EH (cell line): ENCODE results near the gene MPST.

Experiments
- DNase-seq: peaks from one replicate; pipeline ENCODE4 v3.0.0-alpha.2; 2015; ENCODE audit warnings: low read depth

The MPST gene

DNA sequence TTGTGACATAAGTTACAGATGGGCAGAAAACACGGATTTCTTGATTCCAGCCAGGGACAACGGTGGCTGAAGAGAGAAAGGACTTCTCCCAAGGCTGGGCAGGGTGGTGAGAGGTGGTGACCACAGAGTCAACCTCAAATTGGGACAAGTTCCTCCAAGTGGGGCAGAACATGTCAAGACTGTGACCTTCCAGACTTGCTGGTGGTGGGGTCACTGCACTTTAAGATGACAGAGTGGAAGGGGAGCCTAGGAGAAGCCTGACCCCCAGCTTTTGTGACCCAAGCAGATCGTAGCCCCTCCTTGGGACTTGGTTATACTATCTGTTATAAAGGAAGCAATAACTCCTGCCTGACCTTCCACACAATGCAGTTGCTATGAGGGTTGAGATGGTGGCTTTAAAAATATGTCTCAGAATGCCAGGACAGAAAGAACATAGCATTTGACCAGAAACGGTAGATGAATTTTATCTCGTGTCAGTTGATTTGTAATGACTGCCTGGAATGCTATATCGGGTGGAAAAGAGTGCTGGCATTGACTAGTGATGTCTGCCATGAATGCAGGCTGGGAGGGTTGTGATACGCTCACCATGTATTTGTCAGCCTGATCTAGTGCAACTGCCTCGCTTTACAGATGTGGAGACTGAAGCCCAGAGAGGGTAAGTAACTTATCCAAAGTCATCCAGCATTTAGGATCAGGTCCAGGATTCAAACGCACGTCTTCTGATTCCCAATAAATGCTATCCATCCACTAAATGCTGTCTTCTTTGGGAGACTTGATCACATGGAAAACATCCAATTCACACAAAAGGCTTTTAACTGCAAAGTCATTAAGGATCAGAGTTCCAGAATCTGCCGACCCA lies 18.6 kb upstream of the MPST start:
- DNase-seq: no peak

DNA sequence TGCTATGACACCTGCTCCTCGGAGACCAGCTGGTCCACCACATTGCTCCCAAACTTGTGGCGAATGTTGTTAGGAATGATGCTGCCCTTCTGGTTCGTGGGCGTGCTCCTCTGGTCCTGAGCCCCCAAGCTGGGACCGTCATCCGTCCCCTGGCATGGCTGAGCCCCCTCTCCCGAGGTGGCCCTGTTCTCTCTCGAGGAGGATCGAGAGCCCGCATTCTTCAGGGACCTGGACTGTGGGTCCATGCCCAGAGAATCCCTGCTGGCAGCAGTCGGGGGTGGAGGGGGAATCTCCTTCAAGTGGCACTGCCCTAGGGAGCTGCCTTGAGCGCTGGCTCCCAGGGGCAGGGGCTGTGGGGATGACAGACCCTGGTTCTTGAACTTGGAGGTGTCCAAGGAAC lies 17.7 kb upstream of the MPST start:
- DNase-seq: no peak

DNA sequence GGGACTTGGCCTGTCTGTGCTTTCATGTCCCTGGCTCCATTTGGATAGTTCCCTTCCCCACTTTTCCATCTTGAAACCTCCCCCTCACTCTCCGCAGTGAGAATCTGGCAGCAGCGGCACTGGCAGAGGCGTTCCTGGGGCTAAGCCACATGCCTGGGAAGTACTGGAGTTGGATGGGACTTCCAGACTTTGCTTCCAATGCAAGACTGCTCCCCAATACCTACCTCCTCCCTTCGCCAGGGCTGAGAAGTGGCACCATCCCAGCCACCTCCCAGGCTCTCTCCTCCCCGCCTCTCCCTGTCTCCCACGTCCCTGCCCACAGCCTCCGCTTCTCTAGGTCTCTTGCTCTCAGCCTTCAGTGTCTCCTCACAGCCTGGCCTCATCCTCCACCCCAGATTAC lies 16.9 kb upstream of the MPST start:
- DNase-seq: no peak

DNA sequence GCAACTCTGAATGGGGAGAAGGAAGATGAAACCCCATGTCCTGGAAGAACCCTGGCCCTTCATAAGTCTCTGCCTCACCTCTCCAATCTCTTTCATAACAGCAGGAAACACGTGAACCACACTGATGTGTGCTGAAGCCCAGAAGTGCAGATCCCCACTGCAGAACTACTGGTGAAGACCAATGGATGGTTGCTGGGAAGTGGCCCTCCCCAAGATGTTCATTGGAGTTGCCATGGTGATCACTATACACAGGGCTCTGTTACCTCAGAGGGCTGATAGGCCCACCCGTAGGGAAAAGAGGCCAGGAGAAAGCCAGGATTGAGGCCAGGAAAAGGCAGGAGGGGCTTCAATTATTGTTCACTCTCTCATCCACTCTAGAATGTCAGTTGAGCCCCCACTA lies 11.9 kb upstream of the MPST start:
- DNase-seq: no peak

DNA sequence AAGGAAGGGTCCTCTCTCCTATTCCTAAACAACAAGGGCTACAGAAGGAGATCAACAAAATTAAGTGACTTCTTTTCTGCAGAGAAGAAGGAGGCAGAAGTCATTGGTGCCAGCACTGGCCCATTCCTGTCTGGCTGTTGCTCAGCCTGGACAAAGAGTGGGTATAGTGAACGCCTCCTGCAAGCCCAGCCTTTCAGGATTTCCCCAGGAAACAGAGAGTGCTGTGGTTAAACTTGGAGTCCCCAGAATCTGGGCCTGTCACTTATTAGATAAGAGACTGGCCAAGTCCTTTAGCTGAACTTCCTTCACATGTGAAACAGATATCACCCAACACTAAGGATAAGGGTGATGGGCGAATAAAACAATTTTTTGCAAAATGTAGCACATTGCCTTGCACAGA lies 11.2 kb upstream of the MPST start:
- no peak for DNase-seq

DNA sequence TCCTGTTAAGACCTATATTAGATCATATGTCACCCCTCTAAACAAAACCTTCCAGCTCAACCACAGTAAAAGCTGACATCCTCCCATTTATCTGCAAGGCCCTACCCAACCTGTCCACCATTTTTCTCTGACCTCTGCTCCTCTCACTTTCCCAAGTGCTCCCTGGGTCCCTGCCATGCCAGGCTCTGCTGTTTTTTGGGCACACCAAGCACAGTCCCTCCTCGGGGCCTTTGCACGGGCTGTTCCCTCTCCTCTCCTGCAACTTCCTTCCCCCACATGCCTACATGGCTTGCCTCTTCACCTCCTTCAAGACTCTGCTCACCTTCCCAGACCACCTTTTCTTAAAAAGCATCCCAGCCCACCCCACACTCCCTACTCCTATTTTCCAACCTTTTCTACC lies 10.1 kb upstream of the MPST start:
- DNase-seq: no peak

DNA sequence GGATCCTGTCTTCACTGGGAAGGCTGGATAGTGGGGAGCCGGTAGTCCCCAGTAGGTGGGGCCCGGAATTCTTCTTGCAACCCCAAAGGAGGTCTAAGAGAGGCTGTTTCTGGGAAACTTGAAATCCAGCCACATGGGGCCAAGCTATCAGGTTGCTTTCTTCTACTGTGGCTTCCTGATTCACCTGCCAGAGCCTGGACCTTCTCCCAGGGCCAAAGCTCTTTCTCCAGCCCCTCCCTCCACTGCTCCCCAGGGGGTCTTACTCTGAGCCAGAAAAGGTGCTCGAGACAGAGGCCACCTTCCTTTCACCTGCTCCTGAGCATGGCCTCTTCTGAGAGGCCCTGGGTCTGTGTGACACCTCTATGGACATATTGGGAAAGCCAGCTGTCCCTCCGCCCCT lies 9.4 kb upstream of the MPST start:
- no peak for DNase-seq

DNA sequence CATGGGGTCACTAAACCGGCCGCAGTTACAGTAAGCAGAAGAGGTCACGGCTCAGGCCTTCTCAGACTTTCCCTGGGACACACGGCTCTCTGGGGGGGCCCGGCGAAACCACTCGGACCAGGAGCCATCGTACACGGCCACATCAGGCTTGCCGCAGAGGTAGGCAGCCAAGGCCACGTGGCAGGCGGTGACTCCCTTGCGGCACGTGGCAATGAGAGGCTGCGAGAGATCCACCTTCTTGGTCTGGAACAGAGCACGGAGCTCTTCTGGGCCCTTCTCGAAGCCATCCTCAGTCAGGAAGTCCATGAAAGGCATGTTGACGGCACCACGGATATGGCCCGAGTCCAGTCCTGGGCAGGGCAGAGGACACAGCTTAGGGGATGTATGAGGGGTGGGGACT lies 8.6 kb upstream of the MPST start:
- DNase-seq: no peak

DNA sequence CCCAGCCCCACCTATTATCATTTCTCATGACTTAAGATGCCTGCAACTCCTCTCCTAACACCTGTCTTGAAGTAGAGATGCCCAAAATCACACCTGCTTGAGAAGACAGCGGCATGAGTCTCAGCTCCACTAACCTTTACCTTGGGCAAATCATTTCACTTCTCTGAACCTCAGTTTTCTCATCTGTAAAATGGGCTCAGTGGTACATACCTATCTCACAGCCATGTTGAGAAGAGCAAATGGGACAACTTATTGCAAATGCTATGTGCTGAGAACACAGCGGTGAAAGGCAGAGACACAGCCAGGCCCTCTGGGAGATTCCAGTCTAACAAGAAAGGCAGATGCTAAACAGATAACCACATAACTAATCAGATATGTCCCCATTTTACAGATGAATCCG lies 8.1 kb upstream of the MPST start:
- no peak for DNase-seq

DNA sequence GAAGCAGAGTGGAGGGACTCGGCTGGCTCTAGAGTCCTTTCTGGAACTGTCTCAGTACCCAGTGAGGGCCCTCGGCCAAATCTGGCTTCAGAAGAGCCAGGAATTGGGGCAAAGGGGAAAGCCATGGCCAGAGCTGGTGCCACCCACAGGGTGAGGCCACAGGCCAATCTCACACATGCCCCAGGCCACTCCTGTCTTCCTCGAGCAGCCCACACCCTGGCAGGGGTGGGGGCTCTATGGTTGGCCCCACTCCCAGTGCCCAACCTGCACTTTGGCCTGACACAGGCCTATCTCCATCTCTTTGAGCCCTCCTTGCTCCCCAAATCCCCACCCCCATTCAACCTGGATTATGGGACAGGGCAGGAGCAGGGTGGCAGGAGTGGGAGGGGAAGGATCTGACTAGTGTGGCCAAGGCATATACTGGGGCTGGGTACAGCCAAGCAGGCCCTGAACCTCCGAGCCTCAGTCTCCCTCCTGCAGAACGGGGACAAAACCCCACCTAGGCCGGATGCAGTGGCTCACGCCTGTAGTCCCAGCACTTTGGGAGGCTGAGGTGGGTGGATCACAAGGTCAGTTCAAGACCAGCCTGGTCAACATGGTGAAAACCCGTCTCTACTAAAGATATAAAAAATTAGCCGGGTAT lies 7.2 kb upstream of the MPST start:
- no peak for DNase-seq

DNA sequence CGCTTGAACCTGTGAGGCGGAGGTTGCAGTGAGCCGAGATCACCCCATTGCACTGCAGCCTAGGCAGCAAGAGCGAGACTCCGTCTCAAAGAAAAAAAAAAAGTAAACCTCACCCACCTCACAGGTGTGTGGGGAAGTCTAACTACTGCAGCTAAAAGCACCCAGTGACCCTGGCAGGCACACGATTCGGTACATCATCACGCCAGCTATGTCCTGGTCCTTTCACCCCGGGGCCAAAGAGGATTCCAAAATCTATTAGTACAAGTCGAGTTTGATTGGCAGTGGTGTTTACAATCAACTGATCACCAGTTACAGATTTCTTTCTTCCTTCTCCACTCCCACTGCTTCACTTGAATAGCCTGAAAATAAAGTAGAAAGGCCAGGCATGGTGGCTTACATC lies 6.6 kb upstream of the MPST start:
- no peak for DNase-seq

DNA sequence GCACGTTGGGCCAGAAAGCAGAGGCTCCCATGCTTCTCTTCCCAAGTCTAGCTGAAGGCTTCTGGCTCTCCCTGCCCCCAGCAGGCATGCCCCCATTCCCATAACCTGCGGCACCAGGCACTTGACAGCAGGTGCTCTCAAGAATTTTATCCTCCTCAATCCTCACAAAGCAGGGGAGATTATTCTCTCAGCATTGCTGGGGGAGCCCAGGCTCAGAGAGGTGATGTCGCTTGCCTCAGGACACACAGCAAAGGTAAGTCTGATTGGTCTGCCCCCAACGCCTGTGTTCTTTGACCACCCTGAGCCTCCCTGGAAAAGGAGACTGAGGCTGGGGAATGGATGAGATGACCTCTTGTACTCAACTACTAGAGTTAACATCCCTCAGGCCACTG lies 5.1 kb upstream of the MPST start:
- DNase-seq: no peak

DNA sequence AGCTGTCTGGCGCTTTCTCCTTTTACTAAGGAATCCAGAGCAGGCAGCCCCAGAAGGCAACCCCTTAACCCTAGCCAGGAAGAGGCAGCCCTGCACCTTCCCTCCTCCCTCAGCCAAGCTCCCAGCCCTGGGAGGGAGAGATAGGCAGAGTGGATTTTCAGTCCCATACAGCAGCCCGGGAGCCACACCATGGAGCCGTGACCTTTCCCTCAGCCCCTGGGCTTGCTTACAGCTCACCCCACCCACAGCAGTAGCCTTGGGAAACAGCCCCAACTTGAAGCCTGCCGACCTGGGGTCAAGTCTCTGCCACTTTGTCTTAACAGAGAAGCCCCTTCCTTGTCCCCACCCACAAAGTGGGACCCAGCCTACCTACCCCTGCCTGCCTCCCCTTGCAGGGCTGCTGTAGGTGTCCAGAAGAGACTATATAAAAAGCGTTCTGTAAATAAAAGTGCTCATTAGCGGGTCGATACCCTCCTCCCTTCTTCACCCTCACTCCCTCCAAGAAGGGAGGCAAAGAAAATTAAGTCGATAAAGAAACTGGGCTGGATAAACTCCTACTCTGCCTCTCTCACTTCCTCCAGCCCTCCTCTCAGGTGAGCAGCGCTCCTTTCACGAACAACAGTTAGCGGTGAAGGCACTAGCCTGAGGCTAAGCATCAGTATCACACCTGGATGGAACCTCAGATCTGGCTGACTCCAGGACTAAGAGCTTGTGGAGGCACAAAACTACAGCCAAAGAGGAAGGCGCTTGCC lies 4.5 kb upstream of the MPST start:
- no peak for DNase-seq

DNA sequence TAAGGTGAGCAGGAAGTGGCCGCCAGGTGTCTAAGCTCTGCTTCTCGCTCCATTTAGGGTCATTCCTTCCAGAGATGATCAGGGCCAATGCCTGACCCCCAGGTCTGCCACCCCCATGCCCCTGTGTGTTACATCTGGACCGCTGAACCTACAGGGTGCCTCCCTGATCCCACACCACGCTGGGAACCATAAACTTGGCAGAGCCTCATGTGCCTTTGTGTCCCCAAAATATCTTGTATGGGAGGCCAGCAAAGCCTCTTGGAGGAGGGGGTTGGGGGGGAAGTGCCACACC lies 4.0 kb upstream of the MPST start:
- no peak for DNase-seq

DNA sequence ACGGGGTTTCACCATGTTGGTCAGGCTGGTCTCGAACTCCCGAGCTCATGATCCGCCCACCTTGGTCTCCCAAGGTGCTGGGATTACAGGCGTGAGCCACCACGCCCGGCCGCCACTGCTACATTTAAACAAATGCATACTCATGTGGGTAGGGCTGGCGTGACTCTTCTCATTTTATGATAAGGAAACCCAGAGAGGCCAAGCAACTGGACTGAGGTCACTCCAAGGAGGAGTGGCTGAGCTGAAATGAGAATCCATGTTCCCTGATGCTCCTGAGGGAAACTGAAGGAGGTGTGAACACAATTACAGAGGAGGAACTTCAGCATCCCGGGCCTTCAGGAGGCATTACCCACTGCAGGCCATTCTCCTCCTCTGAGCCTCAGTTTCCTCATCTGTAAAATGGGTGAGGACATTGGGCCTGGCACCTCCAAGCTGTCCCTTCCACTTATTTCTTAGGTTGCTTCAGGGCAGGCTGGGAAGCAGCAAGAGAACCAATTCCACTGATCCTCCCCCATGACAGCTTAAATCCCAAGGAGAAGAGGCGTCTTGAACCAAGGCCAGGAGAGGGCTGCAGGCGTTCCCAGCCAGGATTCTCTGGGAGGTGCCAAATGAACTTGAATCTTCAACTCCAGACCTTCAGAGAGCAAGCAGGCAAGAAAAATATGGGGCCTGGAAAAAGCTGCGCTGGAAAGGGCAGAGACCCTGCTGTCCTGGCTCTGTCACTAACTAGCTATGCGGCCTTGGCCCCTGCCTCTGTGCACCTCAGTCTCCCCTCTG lies 3.2 kb upstream of the MPST start:
- DNase-seq: no peak

DNA sequence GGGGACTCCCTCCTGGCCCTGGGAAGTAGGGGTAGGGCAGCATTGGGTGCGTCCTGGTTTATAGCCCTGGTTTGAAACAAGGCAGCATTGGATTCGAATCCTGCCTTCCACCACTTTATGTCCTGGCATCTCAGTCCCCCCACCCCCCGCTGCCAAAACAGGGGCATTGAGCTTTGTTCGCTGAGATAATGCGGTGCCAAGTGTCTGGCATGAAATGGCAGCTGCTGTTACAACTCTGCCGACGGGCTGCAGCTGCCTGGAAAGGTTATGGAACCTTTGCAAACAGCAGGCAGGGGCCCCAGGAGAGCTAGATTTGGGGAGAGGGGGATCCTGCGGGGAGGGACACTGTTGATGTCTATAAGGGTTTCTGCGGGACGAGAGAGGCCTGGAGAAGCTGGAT lies 2.2 kb upstream of the MPST start:
- DNase-seq: no peak

DNA sequence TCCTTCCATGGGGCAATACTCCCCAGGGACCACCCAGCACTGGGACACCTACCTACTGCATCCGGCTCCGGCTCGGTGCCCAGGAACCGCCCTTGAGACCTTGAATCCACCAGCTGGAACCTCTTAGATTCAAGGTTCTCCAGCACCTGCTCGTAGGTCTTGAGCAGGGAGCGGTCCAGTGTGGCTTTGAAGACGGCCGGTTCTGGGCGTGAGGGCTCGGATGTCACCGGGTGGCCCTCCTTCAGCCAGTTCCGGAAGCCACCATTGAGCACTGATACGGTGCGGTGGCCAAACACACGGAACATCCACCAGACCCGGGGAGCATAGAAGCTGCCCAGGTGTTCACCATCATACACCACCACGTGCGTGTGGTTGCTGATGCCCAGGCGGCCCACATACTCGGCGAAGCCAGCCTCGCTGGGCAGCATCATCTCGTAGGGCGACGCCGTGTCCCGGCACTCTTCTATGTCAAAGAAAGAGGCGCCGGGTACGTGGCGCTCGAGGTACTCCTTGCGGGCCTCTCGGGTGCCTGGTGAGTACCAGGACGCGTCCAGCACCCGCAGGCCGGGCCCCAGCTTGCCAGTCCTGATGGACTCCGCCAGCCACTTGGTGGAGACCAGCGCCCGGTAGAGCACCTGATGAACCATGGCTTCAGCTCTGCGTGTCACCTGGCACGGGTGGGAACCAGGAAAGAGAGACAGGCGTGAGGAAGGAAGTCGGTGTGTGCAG lies 1.3 kb upstream of the MPST start:
- DNase-seq: no peak

DNA sequence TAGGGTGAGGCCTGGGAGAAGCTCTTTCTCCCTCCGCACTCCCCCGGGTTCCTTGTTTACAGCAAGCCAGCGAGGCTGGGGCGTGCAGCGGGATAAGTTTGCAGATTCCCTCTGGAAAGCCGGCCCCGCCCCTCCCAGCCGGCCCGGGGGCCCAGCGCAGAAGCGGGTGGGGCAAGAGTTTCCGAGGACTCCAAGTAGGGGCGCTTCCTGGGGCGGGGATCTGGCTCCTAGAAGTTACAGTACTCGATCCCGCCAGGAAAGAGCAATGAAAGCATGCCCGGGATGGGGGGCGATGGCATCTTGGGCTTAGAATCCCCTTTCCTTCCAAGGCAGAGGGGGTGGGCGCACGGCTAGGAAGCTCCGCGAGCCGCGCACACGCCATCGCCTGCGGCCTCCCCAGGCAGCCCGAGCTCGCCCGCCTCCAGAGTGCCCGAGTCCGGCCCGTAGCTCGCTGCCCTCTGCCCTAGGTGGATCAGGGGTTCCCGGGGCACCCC lies 680 bp upstream of the MPST start:
- peak; percentile 66 for DNase-seq

DNA sequence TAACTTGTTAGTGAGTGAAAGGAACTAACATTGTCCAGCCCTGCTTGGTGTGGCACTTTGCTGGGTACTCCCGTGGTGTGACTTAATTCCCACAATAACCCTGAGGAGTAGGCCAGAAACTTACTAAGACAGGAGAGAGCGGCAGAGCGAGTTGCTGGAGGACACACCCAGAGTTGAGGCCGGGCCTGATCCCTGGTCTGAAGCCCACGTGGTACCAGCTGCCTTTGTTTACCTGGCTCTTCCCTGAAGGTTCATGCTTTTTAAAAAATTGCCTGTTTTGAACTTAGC lies 594 bp downstream of the MPST start:
- peak; percentile 54 for DNase-seq

DNA sequence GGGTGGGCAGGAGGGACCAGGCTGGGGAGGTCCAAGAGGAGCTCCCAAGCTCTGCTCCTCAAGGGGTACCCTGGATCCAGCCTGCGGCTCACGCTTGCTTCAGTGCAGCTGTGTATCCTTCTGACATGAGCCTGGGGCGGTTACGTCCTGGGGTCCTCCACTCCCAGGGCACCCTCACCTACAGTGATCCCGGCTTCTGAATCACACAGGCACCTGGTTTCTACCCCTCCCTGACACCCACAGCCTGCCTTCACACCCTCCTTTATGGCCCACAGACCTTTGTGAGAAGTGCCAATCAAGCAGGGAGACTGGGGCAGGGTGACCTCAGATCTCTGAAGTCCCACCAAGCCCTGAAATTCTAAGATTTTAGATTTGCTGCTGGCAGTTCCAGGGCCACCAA lies 1.5 kb downstream of the MPST start:
- DNase-seq: no peak

DNA sequence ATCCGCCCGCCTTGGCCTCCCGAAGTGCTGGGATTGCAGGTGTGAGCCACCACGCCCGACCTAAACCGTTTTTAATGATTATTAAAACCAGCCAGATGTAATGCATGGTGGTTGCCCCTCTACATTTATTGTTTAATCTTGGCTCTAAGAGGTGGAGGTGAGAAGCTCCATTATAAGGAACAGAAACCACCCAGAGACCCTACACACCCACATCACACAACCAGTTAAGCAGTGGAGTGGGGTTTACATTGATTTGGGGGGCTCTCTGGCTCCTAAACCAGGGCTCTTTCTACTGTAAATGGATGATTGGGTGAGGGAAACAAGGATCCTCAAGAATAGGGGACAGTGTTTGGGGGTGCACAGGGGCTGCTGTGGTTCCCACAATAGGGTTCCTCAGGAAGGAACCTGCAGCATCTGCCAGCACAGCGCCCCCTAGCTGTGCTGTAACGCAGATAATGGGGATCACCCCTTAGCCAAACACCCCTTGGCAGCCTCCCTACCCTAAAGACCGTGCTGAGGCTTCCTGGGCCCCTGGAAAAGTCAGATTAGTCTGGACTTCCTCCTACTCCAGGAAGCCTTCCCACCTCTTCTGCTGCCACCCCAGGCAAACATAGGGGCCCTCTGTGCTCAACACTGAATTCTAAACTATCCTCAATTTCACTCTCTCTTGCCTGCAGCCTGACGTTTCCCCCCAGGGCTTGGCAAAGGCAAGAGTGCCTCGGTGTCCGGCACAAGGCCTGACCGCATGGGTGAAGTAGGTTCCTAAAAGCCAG lies 2.4 kb downstream of the MPST start:
- peak; percentile 44 for DNase-seq
